HG03060 (cell line): ENCODE data around the gene CNFN.
A peak's percentile ranks its signal among the peaks of the same experiment; 100 is the strongest.

ENCODE experiments used
- ATAC-seq: cut with Tn5 transposase; IDR thresholded peaks from one replicate; pipeline ENCODE4 v1.9.1; 2021; ENCODE audit warnings: low read depth, moderate number of reproducible peaks; ENCODE audit not compliant: unreplicated experiment

Gene CNFN

GRCh38 chr19:42389899-42390298 is at the start of gene CNFN:
CNFN (minus strand) TSS chr19:42390297; CDS start chr19:42389037, 1,260 bp downstream.
- ATAC-seq: no peak

- no peak for ATAC-seq
These were observed 45.9 kb upstream of the CNFN start for GRCh38 chr19:42436006-42436405.

- ATAC-seq: no peak
These were observed 45.2 kb upstream of the CNFN start for GRCh38 chr19:42435316-42435715.

- no peak for ATAC-seq
These were observed 43.6 kb upstream of the CNFN start for GRCh38 chr19:42433503-42434260.

GRCh38 chr19:42431486-42431885 is 41.4 kb upstream of the CNFN start:
- ATAC-seq: no peak

- ATAC-seq: no peak
These were observed 38.6 kb upstream of the CNFN start for GRCh38 chr19:42428676-42429075.

GRCh38 chr19:42427313-42427712 is 37.2 kb upstream of the CNFN start, which contains the start of gene LIPE:
LIPE (minus strand) TSS chr19:42427388; CDS start chr19:42427149, 239 bp downstream.
- no peak for ATAC-seq

- ATAC-seq: no peak
These were observed 36.5 kb upstream of the CNFN start for GRCh38 chr19:42426643-42427042.

- no peak for ATAC-seq
These were observed 34.6 kb upstream of the CNFN start for GRCh38 chr19:42424712-42425131.

GRCh38 chr19:42424345-42424707 is 34.2 kb upstream of the CNFN start:
- ATAC-seq: no peak

- ATAC-seq: peak; percentile 71
These were observed 33.6 kb upstream of the CNFN start for GRCh38 chr19:42423462-42424344.

GRCh38 chr19:42422901-42423461 is 32.9 kb upstream of the CNFN start:
- ATAC-seq: peak; percentile 16

- ATAC-seq: no peak
These were observed 32.2 kb upstream of the CNFN start for GRCh38 chr19:42422092-42422900.

- ATAC-seq: no peak
These were observed 31.5 kb upstream of the CNFN start for GRCh38 chr19:42421591-42422031.

- no peak for ATAC-seq
These were observed 31.0 kb upstream of the CNFN start for GRCh38 chr19:42421101-42421500.

GRCh38 chr19:42420055-42420544 is 30.0 kb upstream of the CNFN start:
- ATAC-seq: no peak

GRCh38 chr19:42419309-42419708 is 29.2 kb upstream of the CNFN start:
- ATAC-seq: no peak

- no peak for ATAC-seq
These were observed 22.6 kb upstream of the CNFN start for GRCh38 chr19:42412661-42413076.

- ATAC-seq: no peak
These were observed 22.1 kb upstream of the CNFN start for GRCh38 chr19:42412227-42412626.

GRCh38 chr19:42411581-42412178 is 21.6 kb upstream of the CNFN start:
- no peak for ATAC-seq
